Loucy (cell line): Measurements from ENCODE around the gene STXBP5.

ENCODE experiments used
- EZH2phosphoT487 ChIP-seq: fragments of 200-600 bp; IDR thresholded peaks from 2 replicates; pipeline ENCODE4 v1.6.1; 2018; ENCODE audit warnings: antibody characterized with exemption, mild to moderate bottlenecking, moderate library complexity, borderline replicate concordance
- TF ChIP-seq, protein P1 (sequence below): fragments of 200-600 bp; sonication (generic); conservative IDR thresholded peaks from 2 replicates; pipeline ENCODE4 v1.5.1; 2014; ENCODE audit warnings: mild to moderate bottlenecking, antibody characterized with exemption, low read length

DNA sequence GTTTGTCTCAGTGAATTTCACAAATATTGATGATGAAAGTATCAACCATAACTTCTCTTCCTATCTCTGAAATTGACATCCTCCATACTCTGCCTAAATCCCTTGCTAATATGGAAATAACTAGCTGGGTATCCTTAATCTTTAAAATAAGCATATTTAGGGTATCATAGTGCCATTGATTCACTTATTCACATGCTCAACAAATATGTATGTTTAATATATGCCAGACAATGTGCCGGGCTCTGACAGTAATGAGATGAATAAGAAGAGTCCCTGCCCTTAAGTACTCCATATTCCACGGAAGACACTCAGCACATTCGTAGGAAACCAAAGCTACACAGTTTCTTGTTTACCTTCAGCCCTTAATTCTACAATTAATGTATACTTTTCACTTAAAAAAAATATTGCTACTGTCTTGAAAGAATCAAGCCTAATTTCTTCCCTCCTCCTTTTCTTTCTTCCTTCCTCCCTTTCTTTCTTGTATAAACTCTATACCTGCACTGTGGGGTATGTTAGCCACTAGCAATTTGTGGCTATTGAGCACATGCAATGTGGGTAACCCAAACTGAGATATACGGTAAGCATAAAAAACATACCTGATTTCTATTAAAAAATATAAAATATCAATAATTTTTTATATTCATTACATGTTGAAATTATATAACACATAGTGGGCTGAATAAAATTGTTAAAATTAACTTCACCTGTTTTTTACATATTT lies 42.8 kb upstream of the STXBP5 start:
- TF ChIP-seq, protein P1, sequence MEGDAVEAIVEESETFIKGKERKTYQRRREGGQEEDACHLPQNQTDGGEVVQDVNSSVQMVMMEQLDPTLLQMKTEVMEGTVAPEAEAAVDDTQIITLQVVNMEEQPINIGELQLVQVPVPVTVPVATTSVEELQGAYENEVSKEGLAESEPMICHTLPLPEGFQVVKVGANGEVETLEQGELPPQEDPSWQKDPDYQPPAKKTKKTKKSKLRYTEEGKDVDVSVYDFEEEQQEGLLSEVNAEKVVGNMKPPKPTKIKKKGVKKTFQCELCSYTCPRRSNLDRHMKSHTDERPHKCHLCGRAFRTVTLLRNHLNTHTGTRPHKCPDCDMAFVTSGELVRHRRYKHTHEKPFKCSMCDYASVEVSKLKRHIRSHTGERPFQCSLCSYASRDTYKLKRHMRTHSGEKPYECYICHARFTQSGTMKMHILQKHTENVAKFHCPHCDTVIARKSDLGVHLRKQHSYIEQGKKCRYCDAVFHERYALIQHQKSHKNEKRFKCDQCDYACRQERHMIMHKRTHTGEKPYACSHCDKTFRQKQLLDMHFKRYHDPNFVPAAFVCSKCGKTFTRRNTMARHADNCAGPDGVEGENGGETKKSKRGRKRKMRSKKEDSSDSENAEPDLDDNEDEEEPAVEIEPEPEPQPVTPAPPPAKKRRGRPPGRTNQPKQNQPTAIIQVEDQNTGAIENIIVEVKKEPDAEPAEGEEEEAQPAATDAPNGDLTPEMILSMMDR, result no peak
- no peak for TF ChIP-seq EZH2phosphoT487
